Measurements from ENCODE around the gene CWC22.
"Not testable (repeated sequence)": the region's sequence is repeated elsewhere in the genome, so short reads cannot be mapped to it uniquely, and the experiment has no call there.

Gene CWC22

DNA sequence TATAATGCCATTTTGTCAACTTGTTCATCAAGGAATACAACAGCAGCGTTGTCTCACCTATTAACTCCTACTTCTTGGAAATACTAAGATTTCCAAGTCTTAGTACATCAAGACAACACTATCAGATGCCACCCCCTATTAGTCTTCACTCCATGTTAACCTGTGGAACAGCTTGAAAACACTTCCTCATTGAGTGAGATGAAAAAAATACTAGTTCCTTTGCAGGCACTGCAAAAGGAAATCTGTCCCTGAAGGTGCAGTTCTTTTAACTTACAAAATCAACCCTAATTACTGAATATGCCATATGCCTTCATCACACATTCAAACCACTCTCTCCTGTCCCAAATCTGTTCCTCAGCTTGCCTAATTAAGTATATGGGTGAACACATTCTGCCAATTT is 4.0 kb downstream of the CWC22 start:
- no peak for DNase-seq (ENCODE audit: low spot score)

DNA sequence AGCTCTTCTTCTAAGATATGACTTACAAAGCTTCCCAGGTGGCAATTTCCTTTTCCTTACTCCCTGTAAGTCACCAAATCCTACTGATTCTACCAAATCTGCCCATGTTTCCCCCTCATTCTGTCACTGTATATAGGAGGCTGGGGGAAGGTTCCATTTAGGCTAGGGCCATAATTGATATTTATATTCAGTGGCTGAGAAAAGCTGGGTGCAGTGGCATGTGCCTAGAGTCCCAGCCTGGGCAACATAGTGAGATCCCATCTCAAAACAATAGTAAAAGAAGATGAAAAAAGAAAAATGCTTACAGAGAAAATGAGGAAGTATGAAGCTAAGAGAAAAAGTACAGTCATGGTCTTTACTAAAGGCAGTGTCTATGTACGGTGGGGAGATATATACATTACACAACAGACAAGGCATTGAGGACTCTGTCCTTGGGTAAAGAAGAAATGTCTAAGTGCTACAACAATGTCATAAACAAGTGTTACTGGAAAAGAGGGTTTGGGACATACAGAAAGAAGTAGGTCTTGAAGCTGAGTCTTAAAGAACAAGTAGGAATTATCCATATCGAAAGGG is 4.8 kb downstream of the CWC22 start:
- no peak for DNase-seq (ENCODE audit: low spot score)

DNA sequence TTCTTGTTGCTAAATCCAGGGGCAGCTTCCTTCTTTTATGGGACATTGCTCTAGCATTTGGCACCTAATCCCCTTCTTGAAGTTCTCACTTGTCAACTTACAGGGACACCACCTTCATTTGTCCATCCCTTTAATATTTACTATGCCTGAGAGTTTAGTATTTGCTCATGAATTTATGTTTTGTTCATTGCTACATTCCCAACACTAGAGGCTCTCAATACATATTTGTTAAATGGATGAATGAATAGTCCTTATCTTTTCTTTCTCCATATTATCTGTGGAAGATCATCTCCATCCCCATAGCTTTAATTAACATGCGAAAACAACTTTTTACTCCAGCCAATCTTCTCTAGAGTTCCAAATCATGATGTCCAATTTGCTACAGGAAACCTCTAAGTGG is 5.4 kb downstream of the CWC22 start:
- no peak for DNase-seq (ENCODE audit: low spot score)

DNA sequence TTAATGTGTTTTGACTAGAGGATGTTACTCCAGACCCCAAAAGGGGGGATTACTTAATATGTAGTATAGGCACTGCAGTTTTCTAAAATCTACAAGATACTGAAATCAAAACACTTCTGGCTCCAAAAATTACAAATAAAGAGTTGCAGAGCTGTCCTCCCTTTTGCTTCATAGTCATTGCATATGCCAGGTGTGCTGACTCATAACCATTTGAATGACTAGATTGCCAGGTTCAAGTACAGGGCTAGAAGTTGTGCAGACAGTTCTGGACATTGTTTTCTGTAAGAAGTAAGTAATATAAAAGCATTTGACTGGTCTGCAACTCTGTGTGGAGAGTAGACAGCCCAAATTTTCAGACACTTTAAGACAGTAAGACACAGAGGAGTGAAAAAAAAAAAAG is 6.7 kb downstream of the CWC22 start:
- DNase-seq (ENCODE audit: low spot score): no peak

DNA sequence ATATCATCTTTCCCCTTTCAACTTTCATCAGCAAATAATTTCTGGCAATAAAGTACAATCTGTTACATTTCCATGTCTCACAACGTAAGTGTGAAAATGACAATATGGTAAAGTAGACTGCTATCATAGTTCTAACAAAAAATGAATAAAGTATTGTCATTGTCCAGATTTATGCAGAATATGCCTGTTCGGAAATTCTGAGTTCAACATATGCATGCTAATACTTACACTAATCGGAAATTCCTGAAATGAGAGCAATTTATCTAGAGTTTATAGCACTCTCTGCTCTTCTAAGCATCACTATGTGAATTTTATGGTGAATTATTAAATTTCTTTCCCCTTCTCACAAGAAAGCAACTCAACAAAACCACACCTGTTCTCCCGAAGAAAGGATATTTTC is 8.1 kb downstream of the CWC22 start:
- no peak for DNase-seq (ENCODE audit: low spot score)

DNA sequence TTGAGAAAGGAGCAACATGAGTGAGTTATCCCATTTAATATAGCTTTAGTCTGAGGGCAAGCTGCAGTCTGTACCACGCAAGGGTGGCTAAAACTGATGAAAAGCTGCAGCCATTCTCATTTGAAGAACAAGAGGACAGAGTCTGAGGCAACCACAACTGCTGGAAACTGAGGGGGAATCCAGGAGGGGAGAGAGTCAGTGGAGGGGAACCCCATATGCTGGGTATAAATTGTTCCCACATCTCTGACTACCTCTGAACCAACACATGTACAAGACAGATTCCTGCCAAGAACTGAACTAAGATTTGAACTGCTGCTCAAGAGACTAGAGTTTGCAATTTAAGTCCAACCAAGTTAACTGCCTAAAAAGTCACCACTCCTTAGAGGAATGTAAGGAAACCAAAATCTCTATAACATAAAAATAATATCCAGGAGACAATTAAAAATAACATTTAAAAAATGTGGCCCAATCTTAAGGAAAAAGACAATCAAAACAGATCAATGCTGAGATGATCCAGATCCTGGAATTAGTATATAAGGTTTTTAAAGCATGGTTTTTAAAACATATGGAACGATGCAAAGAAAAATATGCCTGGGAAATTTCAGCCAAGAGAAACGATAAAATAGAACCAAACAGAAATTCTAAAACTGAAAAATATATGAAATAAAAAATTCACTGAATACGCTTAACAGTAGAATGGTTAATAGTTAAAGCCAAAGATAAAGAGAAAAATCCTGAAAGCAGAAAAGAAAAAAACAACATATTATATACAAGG is 11.2 kb downstream of the CWC22 start:
- no peak for DNase-seq (ENCODE audit: low spot score)

DNA sequence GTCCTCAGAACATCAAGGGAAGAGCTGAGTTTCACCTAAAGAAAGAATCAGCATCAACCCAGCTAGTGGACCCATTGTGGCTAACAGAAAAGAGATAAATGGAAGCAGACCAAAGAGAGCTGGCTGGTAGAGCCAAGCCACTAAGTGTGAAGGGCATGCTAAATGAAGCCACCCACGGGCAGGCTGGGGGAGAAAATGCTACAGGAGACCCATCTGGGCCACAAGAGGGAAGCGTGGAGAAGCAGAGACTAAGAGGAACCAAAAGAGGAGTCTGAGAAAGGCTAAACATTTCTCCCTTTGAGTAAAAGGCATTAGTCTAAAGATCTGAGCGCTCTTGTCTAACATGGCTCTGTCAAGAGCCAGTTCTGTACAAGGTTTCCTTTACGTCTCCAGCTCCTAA is 15.8 kb downstream of the CWC22 start:
- DNase-seq (ENCODE audit: low spot score): peak; percentile 16

DNA sequence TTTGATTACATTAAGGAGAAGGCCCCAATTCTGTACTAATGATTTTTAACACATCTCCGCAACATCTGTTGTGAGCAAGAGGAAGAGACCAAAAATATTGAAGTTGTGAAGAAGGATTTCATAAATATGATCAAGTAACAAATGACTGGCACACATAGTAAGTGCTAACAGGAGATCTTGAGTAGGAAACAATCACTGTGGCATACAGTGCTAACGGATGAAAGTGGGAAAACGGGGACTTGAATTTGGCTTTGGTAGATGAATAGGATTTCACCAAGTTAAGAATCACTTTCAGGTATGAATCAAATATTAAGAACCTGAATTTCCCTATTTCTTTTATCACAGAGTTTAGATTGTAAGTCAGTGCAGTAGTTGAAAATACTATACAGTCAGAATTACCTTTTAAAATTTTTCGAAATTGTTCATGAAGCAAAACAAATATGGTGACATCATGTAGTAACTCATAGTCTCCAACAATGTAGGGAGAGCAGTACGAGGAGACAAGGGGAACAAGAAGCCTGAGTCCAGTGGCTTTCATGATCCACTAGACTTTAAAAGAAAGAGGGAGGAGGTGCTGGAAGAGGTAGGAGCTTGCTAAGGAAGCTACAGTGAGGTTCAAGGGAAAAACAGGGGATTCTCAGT is 16.3 kb downstream of the CWC22 start:
- DNase-seq (ENCODE audit: low spot score): no peak

DNA sequence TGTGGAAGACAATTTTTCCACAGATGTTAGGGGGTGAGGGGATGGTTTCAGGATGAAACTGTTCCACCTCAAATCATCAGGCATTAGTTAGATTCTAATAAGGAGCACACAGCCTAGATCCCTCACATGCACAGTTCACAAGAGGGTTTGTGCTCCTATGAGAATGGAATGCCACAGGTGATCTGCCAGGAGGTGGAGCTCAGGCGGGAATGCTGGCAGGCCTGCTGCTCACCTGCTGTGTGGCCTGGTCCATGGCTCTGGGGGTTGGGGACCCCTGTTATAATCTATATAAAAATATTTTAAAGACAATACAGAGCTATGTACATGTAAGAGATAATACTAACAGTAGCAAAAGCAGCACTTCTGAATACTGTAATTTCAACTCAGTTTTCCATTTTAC is 19.2 kb downstream of the CWC22 start:
- no peak for DNase-seq (ENCODE audit: low spot score)

DNA sequence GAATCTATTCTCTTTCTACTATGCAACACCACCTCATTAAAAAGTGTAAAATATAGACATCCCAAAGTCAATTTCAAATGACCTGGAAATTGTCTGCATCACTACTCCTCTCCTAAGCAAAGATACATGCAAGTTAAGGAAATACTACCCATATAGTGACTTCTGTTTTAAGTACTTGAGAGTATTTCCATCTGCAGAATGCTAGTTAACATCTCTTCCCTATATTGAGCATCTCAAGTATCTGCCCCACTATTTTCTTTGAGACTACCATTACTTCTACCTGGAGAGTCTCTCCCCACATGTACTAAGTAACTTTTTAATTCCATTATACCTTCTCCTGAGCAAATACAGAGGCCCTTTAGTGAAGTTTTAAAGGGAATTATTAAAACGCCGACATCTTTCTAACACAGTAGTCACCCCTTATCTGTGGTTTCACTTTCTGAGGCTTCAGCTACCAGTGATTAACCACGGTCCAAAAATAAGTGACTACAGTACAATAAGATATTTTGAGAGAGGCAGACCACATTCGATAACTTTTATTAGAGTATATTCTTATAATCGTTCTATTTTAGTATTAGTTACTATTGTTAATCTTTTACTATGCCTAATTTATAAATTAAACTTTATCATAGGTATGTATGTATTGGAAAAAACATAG is 21.8 kb downstream of the CWC22 start:
- DNase-seq (ENCODE audit: low spot score): no peak

DNA sequence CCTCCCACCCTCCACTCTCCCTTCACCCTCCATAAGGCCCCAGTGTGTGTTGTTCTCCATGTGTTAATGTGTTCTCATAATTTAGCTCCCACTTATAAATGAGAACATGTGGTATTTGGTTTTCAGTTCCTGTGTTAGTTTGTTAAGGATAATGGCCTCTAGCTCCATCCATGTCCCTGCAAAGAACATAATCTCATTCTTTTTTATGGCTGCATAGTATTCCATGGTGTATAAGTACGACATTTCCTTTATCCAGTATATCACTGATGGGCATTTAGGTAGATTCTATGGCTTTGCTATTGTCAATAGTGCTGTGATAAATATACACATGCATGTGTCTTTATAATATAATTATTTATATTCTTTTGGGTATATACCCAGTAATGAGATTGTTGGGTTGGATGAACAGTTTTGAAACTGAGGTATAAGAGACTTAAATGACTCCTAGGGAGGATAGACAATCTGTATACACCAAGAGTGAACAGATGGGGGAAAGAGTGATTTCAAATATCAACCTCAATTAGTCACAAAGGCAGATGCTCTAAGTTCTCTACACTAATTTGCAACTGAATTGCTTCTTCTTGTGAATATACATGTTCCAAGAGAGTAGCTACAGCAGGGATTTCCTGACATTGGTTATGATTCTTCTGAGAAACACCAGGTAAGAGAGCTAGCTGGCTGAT is 23.7 kb downstream of the CWC22 start:
- DNase-seq (ENCODE audit: low spot score): no peak

DNA sequence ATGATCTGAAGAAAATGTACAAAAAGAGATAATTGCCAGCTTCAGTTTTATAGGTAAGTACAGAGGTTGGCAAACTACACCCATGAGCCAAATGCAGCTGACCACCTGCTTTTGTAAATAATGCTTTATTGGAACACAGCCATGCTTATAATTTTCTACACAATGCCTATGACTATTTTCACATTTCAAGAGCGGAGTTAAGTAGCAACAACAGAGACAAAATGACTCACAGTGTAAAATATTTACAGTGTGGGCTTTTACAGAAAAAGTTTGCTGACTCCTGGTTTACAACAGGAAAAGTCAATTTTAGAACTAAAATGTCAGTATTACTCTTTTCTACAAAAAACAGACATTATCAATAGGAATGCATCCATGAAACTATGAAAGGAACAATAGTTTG is 26.0 kb downstream of the CWC22 start:
- no peak for DNase-seq (ENCODE audit: low spot score)

DNA sequence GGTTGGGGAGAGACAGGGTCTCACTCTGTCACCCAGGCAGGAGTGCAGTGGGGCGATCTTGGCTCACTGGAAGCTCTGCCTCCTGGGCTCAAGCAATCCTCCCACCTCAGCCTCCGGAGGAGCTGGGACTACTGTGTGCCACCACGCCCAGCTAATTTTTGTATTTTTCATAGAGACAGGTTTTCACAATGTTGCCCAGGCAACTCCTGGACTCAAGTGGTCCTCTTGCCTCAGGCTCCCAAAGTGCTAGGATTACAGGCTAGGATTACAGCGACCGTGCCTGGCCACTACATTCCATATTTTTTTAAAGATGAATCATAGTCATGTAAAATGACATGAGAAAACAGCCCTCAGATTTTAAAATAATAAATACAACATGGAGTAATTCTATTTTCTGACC is 32.3 kb downstream of the CWC22 start:
- DNase-seq (ENCODE audit: low spot score): no peak

DNA sequence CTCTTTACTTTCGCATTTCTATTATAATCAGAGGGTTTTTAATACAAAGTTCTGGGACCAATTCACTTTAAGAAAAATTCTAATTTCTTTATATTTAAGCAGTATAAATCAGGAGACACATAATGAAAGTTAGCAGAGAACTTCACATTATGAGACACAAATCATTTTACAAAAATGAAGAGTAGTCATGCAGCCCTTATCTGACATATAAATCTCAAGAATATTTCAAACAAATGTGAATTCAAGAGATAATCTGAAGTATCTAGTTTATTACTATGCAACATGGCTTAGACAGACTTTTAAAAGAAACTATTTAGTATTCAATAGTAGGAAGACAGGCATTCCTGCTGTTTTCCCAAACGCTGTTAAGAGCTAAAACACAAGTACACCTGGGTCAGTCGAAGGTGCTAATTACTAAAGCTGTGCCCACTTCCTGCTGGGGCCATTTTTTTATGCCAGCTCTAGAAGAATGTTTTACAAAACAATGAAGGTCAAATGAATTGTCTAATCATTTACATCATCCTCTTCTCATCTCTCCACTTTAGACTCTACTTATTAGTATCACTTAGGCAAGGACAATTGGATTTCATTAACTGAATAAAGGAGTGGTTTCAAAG is 40.2 kb downstream of the CWC22 start:
- DNase-seq (ENCODE audit: low spot score): no peak

DNA sequence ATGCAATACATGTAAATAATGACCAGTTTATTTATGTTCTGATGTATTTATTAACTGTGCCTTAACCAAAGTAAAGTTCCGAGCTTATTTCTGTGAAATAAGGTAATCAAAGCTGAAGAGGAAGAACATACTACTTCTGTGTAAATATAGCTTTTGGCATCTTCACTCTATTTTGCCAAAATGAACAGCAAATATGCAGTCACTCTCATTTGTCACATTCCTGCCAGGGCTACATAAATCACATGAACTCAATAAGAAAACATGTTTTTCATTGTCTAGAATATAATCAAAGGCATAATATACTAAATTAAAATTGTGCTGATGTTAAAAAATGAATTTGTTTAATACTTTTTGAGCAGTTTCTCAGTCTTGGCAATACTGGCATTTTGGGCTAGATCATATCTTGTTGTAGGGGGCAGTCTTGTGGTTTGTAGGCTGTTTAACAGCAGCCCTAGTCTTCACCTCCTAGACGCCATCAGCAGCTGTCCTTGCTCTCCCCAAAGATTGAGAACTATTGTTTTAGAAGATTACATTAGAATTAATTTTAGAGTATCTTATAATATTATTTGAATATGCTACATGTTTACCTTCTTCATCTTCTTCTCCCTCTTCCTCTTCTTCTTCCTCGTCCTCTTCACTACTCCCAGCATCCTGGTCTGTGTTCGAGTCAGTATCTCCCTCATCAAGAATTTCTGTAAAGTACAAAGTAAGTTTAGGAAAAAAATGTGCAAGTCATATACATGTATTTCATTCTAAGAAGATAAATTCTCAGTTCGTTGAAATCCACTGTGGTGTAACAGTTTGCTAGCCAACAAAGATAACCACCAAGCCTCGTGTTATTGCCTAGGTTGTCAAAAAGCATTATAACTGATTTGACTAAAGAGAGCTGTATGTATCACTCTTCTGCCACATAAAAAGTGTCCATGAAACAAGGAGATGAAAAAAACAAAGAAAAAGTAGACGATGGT is 41.5 kb downstream of the CWC22 start:
- no peak for DNase-seq (ENCODE audit: low spot score)

DNA sequence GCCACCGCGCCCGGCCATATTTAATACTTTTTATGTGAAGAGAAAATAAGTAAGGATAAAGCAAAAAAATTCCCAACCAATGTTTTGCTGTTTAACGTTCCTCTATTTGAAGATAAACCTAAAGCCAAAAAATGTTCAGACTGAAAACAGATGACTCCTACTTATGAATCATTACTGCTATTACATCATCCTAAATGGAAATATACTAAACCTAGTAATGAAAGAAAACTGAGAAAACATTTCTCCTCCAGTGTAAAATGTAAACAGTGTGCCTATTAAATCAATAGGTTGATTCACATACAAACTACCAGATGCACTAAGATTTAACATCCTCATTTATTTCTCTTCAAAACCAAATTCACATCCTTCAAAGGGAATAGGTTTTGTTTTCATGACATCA is 43.5 kb downstream of the CWC22 start:
- no peak for DNase-seq (ENCODE audit: low spot score)

DNA sequence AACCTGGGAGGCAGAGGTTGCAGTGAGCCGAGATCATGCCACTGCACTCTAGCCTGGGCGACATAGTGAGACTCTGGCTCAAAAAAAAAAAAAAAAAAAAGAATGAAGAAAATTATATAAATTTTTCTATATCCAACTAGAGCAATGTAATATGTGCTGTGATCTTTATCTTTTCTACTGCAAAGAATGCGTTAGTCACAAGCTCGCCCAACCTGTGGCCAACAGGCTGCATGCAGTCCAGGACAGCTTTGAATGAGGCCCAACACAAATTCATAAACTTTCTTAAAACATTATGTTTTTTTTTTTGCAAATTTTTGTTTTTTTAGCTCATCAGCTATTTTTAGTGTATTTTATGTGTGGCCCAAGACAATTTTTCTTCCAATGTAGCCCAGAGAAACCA is 48.8 kb downstream of the CWC22 start:
- DNase-seq (ENCODE audit: low spot score): not testable (repeated sequence)

DNA sequence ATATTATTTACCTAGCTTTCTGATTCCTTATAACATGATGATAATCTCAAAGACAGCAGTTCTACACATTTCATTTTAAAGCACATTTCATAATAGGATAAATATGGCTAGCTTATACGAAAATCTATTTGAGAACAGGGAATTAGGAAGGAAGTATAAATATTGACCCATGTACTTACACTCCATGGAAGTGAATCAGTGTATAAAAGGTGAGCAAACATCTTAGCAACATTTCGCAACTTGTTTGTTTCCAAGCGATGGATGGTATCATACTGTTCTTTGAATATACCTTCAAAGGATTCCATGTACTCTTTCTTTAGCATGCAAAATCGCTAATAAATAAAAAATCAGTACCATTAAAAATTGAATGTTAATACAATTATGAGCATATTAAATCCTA is 53.1 kb downstream of the CWC22 start:
- DNase-seq (ENCODE audit: low spot score): no peak

DNA sequence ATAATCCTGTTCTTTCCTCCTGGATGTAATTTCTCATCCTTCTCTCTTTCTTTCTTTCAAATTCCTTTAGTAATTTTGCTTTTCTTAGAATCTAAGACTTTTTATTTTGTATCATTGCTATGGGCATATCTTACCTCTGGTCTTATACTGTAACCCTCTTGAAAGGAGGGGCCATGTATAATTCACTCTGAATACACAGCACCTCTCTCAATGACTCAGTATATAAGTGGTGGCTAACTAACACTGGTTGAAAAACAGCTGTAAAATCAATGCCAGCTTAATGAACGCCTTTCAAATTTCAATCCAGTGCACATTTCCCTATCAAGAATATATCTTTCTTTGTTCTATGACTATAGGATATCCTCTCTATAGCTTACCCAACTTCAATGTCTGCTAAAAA is 53.7 kb downstream of the CWC22 start:
- DNase-seq (ENCODE audit: low spot score): no peak

DNA sequence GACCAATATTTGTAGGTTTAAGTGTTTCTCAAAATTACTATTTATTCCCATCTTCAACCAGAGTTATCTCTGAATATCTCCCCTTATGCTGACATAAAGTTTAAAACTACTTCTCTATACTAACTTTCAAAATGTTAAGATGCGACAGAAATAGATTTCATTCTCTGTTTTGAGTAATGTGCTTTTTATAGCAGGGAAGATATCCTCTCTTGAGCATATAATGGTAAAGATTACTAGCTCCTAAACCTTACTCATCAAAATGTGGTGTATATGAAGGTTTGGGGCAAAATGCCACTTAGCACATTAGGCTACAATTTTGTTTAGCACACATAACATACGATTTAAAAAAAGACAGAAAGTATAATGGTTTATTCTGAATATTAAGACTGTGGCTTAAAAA is 54.4 kb downstream of the CWC22 start:
- DNase-seq (ENCODE audit: low spot score): no peak

DNA sequence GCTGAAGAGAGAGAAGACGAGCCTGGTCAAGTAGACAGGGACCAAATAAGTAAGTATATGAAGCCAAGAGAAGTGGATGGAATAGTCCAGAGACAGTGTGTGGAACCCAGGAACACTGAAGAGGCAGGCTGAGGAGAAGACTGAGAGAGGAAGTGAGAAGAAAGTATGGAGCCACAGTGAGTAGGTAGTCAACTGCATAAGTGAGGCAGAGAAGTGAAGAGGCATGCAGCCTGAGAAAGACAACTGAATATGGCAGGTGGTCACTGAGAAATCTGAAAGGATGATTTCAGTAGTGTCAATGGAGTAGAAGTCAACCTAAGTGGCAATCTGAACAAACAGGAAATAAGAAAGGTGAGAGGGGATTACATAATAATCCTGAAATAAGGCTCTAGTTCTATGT is 55.4 kb downstream of the CWC22 start:
- DNase-seq (ENCODE audit: low spot score): no peak
